Loucy (cell line): ENCODE measurements around the gene TMEM132D.

Experiments
- H2AFZ ChIP-seq: fragments of 200-600 bp; sonication (generic); 2 replicates; pipeline ENCODE4 v1.6.0; 2016; ENCODE audit warnings: antibody characterized with exemption, mild to moderate bottlenecking, low read length, moderate library complexity
- H3F3A ChIP-seq: fragments of 200-600 bp; 2 replicates; pipeline ENCODE4 v1.6.0; 2016; ENCODE audit warnings: antibody characterized with exemption, low read depth, mild to moderate bottlenecking
- H3K27me3 ChIP-seq: fragments of 200-600 bp; sonication (generic); 2 replicates; pipeline ENCODE4 v1.6.1; 2014; ENCODE audit warnings: low read length, mild to moderate bottlenecking; ENCODE audit not compliant: insufficient read depth, poor library complexity, severe bottlenecking
- H3K36me3 ChIP-seq: fragments of 200-600 bp; sonication (generic); 2 replicates; pipeline ENCODE4 v1.6.1; 2016; ENCODE audit warnings: low read length; ENCODE audit not compliant: insufficient read depth
- H3K4me1 ChIP-seq: fragments of 200-600 bp; sonication (generic); 2 replicates; pipeline ENCODE4 v1.5.1; 2014; ENCODE audit warnings: low read length, mild to moderate bottlenecking; ENCODE audit not compliant: insufficient read depth, poor library complexity, severe bottlenecking
- H3K4me2 ChIP-seq: fragments of 200-600 bp; sonication (generic); 2 replicates; pipeline ENCODE4 v1.6.0; 2014; ENCODE audit warnings: antibody characterized with exemption, low read length, low read depth, mild to moderate bottlenecking; ENCODE audit not compliant: poor library complexity, severe bottlenecking
- H3K4me3 ChIP-seq: fragments of 200-600 bp; sonication (generic); 2 replicates; pipeline ENCODE4 v1.5.1; 2014; ENCODE audit warnings: low read length, mild to moderate bottlenecking, mixed read lengths; ENCODE audit not compliant: poor library complexity, severe bottlenecking
- H3K79me2 ChIP-seq: fragments of 200-600 bp; sonication (generic); 2 replicates; pipeline ENCODE4 v1.6.1; 2014; ENCODE audit warnings: low read length; ENCODE audit not compliant: insufficient read depth
- H3K9ac ChIP-seq: fragments of 200-600 bp; sonication (generic); 2 replicates; pipeline ENCODE4 v1.6.0; 2014; ENCODE audit warnings: mild to moderate bottlenecking, low read depth, low read length, moderate library complexity; ENCODE audit not compliant: poor library complexity, severe bottlenecking
- H3K9me2 ChIP-seq: fragments of 200-600 bp; sonication (generic); replicated peaks from 2 replicates; pipeline ENCODE4 v1.6.1; 2016; ENCODE audit warnings: low read depth, low read length, mixed read lengths
- H3K9me3 ChIP-seq: fragments of 200-600 bp; sonication (generic); 2 replicates; pipeline ENCODE4 v1.6.1; 2014; ENCODE audit warnings: mild to moderate bottlenecking, antibody characterized with exemption, low read length, low read depth; ENCODE audit not compliant: insufficient read depth
- H4K20me1 ChIP-seq: fragments of 200-600 bp; sonication (generic); 2 replicates; pipeline ENCODE4 v1.6.0; 2014; ENCODE audit warnings: antibody characterized with exemption, low read length, mild to moderate bottlenecking; ENCODE audit not compliant: insufficient read depth, poor library complexity, severe bottlenecking
- EZH2phosphoT487 ChIP-seq: fragments of 200-600 bp; IDR thresholded peaks from 2 replicates; pipeline ENCODE4 v1.6.1; 2018; ENCODE audit warnings: antibody characterized with exemption, mild to moderate bottlenecking, moderate library complexity, borderline replicate concordance
- TF ChIP-seq, protein P1 (sequence below): fragments of 200-600 bp; sonication (generic); conservative IDR thresholded peaks from 2 replicates; pipeline ENCODE4 v1.5.1; 2014; ENCODE audit warnings: mild to moderate bottlenecking, antibody characterized with exemption, low read length

Gene TMEM132D

GRCh38 chr12:129873833-129874208 is 30.0 kb downstream of the TMEM132D start:
- Histone ChIP-seq H3K9me3 (no peaks in the 10 kb centered on the region; the same call in 1 of the 2 replicates), H3K4me3 (no peak overlapping the region), H3K79me2 (no peaks in the 10 kb centered on the region), H3K4me1 (no peaks in the 10 kb centered on the region), H3K36me3 (no peaks in the 10 kb centered on the region), H4K20me1 (no peaks in the 10 kb centered on the region), H3K4me2 (no peak overlapping the region), H3K9ac (no peak overlapping the region), H3K27me3 (no peaks in the 10 kb centered on the region), H2AFZ (no peak overlapping the region), H3K9me2 (no peaks in the 10 kb centered on the region), H3F3A (no peaks in the 10 kb centered on the region)
- TF ChIP-seq, protein P1, sequence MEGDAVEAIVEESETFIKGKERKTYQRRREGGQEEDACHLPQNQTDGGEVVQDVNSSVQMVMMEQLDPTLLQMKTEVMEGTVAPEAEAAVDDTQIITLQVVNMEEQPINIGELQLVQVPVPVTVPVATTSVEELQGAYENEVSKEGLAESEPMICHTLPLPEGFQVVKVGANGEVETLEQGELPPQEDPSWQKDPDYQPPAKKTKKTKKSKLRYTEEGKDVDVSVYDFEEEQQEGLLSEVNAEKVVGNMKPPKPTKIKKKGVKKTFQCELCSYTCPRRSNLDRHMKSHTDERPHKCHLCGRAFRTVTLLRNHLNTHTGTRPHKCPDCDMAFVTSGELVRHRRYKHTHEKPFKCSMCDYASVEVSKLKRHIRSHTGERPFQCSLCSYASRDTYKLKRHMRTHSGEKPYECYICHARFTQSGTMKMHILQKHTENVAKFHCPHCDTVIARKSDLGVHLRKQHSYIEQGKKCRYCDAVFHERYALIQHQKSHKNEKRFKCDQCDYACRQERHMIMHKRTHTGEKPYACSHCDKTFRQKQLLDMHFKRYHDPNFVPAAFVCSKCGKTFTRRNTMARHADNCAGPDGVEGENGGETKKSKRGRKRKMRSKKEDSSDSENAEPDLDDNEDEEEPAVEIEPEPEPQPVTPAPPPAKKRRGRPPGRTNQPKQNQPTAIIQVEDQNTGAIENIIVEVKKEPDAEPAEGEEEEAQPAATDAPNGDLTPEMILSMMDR, result no peak
- TF ChIP-seq EZH2phosphoT487, result no peak

DNA sequence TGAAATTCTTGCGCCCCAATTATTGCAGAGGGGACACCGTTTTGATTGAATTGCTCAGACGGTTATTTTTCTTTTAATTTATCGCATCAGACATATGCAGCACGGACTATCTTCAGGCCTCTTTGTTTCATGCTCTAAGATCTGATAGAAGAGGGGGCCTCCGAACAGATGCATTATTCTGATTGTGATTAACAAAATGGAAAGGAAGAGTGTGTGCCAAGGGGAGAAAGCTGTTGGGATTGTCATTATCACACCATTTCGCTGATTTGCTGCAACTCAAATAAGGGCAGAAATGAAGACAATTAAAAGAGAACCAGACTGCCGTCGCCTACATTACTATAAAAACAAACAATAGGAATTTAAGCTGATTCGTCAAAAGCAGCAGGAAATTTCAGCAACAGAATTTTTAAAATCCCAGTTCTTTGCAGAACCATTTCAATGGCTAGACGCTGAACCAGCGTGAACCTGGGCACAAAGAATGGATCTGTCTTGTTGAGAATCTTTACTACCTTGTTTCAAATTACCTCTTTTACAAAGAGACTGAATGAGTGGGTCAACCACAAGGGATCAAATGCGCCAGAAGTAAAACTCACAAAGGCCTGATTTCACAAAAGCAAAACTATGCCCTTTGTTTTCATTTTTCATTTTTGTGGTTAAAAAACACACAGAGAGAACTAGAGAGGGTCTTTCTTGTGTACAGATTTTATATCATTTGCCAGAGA is 30.6 kb downstream of the TMEM132D start:
- H3K4me1 ChIP-seq, result no peaks in the 10 kb centered on the region
- H3K4me3 ChIP-seq, result no peak overlapping the region
- no peaks in the 10 kb centered on the region for H3K79me2 ChIP-seq
- H3K9me3 ChIP-seq, result no peaks in the 10 kb centered on the region; the same call in 1 of the 2 replicates
- H4K20me1 ChIP-seq, result no peaks in the 10 kb centered on the region
- H3F3A ChIP-seq, result no peaks in the 10 kb centered on the region
- no peak overlapping the region for H3K4me2 ChIP-seq
- TF ChIP-seq, protein P1, result no peak
- no peak for TF ChIP-seq EZH2phosphoT487
- no peak overlapping the region for H3K9ac ChIP-seq
- H3K9me2 ChIP-seq, result no peaks in the 10 kb centered on the region
- H3K27me3 ChIP-seq, result no peaks in the 10 kb centered on the region
- no peaks in the 10 kb centered on the region for H3K36me3 ChIP-seq
- H2AFZ ChIP-seq, result no peak overlapping the region

- H3K36me3 ChIP-seq, result no peaks in the 10 kb centered on the region
- H3K4me3 ChIP-seq, result no peak overlapping the region
- H3K9me2 ChIP-seq, result no peaks in the 10 kb centered on the region
- H3K9me3 ChIP-seq, result no peaks in the 10 kb centered on the region; the same call in 1 of the 2 replicates
- no peaks in the 10 kb centered on the region for H3K79me2 ChIP-seq
- no peak overlapping the region for H3K9ac ChIP-seq
- no peak for TF ChIP-seq EZH2phosphoT487
- no peak overlapping the region for H3K4me2 ChIP-seq
- H3K4me1 ChIP-seq, result no peaks in the 10 kb centered on the region
- no peaks in the 10 kb centered on the region for H4K20me1 ChIP-seq
- H2AFZ ChIP-seq, result no peak overlapping the region
- H3F3A ChIP-seq, result no peaks in the 10 kb centered on the region
- H3K27me3 ChIP-seq, result no peaks in the 10 kb centered on the region
Observed at GRCh38 chr12:129871991-129872972, 31.5 kb downstream of the TMEM132D start.
